AG04450 (cell line): Measurements from ENCODE around the gene UBLCP1. TPM values are rescaled to one million over a fixed set of nuclear protein-coding genes. Genes with fewer than 3 reads are reported as not detected.

Source experiments
- CTCF ChIA-PET: fragments of 300-600, 350-600 bp; formaldehyde crosslinking; extraction: SDS; loops from one replicate; lab custom pipeline; 2022; ENCODE audit warnings: antibody characterized with exemption, inconsistent platforms; lab: Charles Lee
- POLR2A ChIA-PET: fragments of 350-600 bp; formaldehyde crosslinking; extraction: SDS; loops from one replicate; lab custom pipeline; 2021; ENCODE audit warnings: antibody characterized with exemption, inconsistent platforms; lab: Yijun Ruan, JAX
- DNase-seq: peaks from one replicate; pipeline ENCODE4 v3.0.0-alpha.2; 2011; ENCODE audit warnings: low read depth, low spot score
- H3K27ac ChIP-seq: one replicate; pipeline ENCODE4 v1.5.1; 2012; ENCODE audit warnings: low read depth, low read length, control low read depth
- H3K27me3 ChIP-seq: one replicate; pipeline ENCODE4 v1.6.0; 2012; ENCODE audit warnings: low read length; ENCODE audit not compliant: control insufficient read depth, insufficient read depth
- H3K4me3 ChIP-seq: 2 replicates; pipeline ENCODE4 v1.5.1; 2011; ENCODE audit warnings: mild to moderate bottlenecking, low read depth, low read length, control low read depth
- H3K9me3 ChIP-seq: 2 replicates; pipeline ENCODE4 v1.5.1; 2012; ENCODE audit warnings: low read length; ENCODE audit not compliant: control insufficient read depth, insufficient read depth
- polyA plus RNA-seq: library from polyadenylated mRNA; depleted of rRNA; stranded (reverse); fragments of >200 nt; gene quantifications from 2 replicates; pipeline ENCODE4 v1.2.3, GENCODE V29; 2011
- TF ChIP-seq, protein P1 (sequence below): IDR thresholded peaks from 2 replicates; pipeline ENCODE4 v1.5.1; 2011; ENCODE audit warnings: low read depth, low read length, control low read depth, inconsistent platforms

UBLCP1 gene
- polyA plus RNA-seq, 1 experiment = 34.4 TPM

- POLR2A ChIA-PET = no interaction called here
- Histone ChIP-seq H3K27ac (no peak overlapping the region), H3K9me3 (no peaks in the 10 kb centered on the region), H3K27me3 (no peaks in the 10 kb centered on the region), H3K4me3 (no peak overlapping the region)
- TF ChIP-seq, protein P1, sequence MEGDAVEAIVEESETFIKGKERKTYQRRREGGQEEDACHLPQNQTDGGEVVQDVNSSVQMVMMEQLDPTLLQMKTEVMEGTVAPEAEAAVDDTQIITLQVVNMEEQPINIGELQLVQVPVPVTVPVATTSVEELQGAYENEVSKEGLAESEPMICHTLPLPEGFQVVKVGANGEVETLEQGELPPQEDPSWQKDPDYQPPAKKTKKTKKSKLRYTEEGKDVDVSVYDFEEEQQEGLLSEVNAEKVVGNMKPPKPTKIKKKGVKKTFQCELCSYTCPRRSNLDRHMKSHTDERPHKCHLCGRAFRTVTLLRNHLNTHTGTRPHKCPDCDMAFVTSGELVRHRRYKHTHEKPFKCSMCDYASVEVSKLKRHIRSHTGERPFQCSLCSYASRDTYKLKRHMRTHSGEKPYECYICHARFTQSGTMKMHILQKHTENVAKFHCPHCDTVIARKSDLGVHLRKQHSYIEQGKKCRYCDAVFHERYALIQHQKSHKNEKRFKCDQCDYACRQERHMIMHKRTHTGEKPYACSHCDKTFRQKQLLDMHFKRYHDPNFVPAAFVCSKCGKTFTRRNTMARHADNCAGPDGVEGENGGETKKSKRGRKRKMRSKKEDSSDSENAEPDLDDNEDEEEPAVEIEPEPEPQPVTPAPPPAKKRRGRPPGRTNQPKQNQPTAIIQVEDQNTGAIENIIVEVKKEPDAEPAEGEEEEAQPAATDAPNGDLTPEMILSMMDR = no peak
- no peak for DNase-seq
- CTCF ChIA-PET = interaction anchor here (1.1 kb wide), 1 partner anchor 83 kb away, joined by 3 read pairs; no protein-coding TSS in a partner anchor
Measured at GRCh38 chr5:159240301-159240870, 22.7 kb upstream of the UBLCP1 start.

GRCh38 chr5:159241946-159242552 lies 21.0 kb upstream of the UBLCP1 start:
- Histone ChIP-seq H3K9me3 (no peaks in the 10 kb centered on the region), H3K27me3 (no peaks in the 10 kb centered on the region), H3K4me3 (no peak overlapping the region), H3K27ac (no peak overlapping the region)
- POLR2A ChIA-PET = no interaction called here
- no peak for DNase-seq
- TF ChIP-seq, protein P1 = no peak
- CTCF ChIA-PET = no interaction called here

DNA sequence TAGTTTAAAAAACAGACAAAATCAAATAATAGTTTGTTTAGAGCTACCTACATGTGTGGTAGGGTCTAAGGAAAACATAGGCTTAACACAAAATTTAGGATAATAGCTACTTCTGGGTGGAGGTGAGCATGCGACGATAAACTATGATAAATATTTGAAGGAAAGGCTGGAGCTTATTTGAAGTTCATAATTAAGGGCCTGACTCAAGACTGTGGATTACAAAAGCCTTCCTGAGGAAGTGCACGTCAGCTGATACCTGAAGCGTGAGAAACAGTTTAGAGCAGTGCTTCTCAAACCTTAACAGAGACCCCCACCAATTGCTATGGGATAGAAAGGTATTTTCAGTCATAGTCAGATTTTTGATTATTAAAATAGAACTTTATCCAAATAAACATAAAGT lies 20.4 kb upstream of the UBLCP1 start:
- H3K27me3 ChIP-seq = no peaks in the 10 kb centered on the region
- no peak overlapping the region for H3K27ac ChIP-seq
- ChIA-PET CTCF (no interaction called here), POLR2A (no interaction called here)
- no peaks in the 10 kb centered on the region for H3K9me3 ChIP-seq
- TF ChIP-seq, protein P1 = no peak
- DNase-seq = no peak
- no peak overlapping the region for H3K4me3 ChIP-seq

DNA sequence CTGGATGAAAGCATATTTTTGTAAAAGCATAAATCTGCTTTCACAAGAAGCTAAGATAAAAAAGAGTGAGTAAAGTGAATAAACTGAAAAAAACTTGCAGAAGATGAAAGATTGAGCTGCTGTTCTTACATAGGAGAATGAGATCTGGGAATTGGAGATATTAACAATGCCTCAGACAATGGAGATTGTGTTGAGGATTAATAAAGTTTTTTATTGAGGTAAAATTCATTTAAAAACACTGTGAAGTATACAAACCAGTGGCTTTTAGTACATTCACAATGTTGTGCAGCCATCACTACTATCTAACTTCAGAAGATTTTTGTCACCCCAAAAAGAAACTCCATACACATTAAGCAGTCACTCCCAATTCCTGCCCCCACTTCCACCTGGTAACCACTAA lies 19.7 kb upstream of the UBLCP1 start:
- no peak for DNase-seq
- ChIA-PET CTCF (no interaction called here), POLR2A (no interaction called here)
- TF ChIP-seq, protein P1 = no peak
- Histone ChIP-seq H3K4me3 (no peak overlapping the region), H3K27ac (no peak overlapping the region), H3K9me3 (no peaks in the 10 kb centered on the region), H3K27me3 (no peaks in the 10 kb centered on the region)

DNA sequence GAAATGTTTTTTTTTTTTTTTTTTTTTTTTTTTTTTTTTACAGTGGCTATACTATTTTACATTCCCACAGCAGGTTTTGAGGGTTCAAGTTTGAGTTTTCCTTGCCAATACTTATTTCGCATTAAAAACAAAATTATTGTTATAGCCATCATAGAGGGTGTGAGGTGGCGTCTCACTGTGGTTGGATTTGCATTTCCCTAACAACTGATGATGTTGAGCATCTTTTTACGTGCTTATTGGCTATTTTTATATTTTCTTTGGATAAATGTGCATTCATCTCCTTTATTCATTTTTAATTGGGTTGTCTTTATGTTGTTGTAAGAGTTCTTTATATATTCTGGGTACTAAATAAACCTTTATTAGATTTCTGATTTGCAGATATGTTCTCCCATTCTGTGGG lies 18.9 kb upstream of the UBLCP1 start:
- H3K27ac ChIP-seq = no peak overlapping the region
- no peaks in the 10 kb centered on the region for H3K27me3 ChIP-seq
- no peaks in the 10 kb centered on the region for H3K9me3 ChIP-seq
- ChIA-PET POLR2A (no interaction called here), CTCF (no interaction called here)
- TF ChIP-seq, protein P1 = no peak
- no peak for DNase-seq
- no peak overlapping the region for H3K4me3 ChIP-seq
